A549 treated with ZK216348 at 1 μM for 4 hours (cell line): ENCODE measurements around the gene COL6A2. TPM values are rescaled to one million over a fixed set of nuclear protein-coding genes. Genes with fewer than 3 reads are reported as not detected.

Experiments used
- total RNA-seq: library from RNA; stranded (reverse); fragments of 200-300 nt; extraction: Qiagen RNA extraction; gene quantifications from 5 replicates; pipeline ENCODE4 v1.2.3, GENCODE V29; 2022; ENCODE audit warnings: low read depth

COL6A2 gene
- 10.4 to 19.8 TPM (median 16.0 TPM) in 5 replicates for total RNA-seq

GRCh38 chr21:46097336-46098293, at the start of gene COL6A2:
Gene COL6A2, plus strand, starts transcription at chr21:46098112.

GRCh38 chr21:46155514-46156377, 57.8 kb downstream of the COL6A2 start, which contains the start of gene FTCD:
Gene FTCD, minus strand, starts transcription at chr21:46155579. Its CDS starts 56 bp downstream, at chr21:46155523.

Other genes starting within 250 kb of the COL6A2 start
- 12.9 to 23.3 TPM (median 19.7 TPM) in 5 replicates for gene COL6A1, start 116.3 kb upstream of the COL6A2 start, total RNA-seq
- not detected in 5 replicates for gene FTCD, start 57.5 kb downstream of the COL6A2 start, total RNA-seq
- gene SPATC1L, start 86.3 kb downstream of the COL6A2 start, total RNA-seq, result 0.20 TPM in 1 of 5 replicates, not detected in the others
- 9.1 to 17.4 TPM (median 13.8 TPM) in 5 replicates for gene LSS, start 130.7 kb downstream of the COL6A2 start, total RNA-seq
- gene MCM3AP, start 187.5 kb downstream of the COL6A2 start, total RNA-seq, result 29.8 to 46.3 TPM (median 44.3 TPM) in 5 replicates
- gene YBEY, start 188.2 kb downstream of the COL6A2 start, total RNA-seq, result 25.6 to 36.8 TPM (median 27.9 TPM) in 5 replicates
- gene C21orf58, start 225.8 kb downstream of the COL6A2 start, total RNA-seq, result 3.0 to 5.3 TPM (median 4.6 TPM) in 5 replicates
- gene PCNT, start 226.0 kb downstream of the COL6A2 start, total RNA-seq, result 11.1 to 16.0 TPM (median 14.8 TPM) in 5 replicates